HG03064 (cell line): ENCODE results near the gene HBA1.
"Not testable (repeated sequence)": the region's sequence is repeated elsewhere in the genome, so short reads cannot be mapped to it uniquely, and the experiment has no call there.

Source experiments
- ATAC-seq: cut with Tn5 transposase; IDR thresholded peaks from one replicate; pipeline ENCODE4 v1.9.1; 2021; ENCODE audit warnings: low read depth; ENCODE audit not compliant: unreplicated experiment

The HBA1 gene

DNA sequence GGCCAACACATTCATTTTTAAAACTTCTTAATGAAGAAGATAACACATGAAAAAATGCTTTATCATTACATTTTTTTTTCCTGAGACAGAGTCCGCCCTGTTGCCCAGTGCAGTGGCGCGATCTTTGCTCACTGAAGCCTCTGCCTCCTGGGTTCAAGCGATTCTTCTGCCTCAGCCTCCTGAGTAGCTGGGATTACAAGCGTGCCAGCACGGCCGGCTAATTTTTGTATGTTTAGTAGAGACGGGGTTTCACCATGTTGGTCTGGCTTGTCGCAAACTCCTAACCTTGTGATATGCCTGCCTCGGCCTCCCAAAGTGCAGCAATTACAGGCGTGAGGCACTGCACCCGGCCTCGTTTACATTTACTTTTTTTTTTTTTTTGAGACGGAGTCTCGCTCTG, 17.0 kb downstream of the HBA1 start:
- no peak for ATAC-seq

DNA sequence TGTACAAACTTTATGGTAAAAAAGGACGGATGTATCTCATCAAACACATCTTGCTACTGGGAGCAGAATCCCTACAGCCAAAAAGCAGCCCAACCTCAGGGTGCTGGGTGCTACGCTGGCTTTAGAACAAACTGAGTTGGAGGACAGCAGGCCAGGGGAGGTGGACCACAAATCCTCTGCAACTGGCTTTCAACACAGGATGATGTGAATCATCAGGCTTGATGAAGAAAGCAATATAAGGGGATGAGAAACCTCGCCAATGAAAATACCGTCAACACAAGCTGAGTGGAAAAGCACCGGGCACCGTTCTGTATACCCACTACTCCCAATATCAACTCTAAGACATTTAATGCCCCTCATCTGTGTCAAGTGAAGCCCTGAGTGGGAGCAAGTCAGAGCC, 18.0 kb downstream of the HBA1 start:
- no peak for ATAC-seq

DNA sequence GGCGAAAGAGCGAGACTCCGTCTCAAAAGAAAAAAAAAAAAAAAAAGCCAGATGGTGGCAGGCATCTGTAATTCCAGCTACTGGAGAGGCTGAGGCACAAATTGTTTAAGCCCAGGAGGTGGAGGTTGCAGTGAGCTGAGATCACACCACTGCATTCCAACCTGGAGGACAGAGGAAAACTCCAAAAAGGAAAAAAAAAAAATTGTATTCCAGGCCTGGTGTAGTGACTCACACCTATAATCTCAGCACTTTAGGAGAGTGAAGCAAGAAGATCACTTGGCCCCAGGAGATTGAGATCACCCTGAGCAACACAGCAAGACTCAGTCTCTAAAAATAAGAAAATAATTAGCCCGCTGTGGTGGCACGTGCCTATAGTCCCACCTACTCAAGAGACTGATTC, 23.9 kb downstream of the HBA1 start:
- ATAC-seq: no peak

DNA sequence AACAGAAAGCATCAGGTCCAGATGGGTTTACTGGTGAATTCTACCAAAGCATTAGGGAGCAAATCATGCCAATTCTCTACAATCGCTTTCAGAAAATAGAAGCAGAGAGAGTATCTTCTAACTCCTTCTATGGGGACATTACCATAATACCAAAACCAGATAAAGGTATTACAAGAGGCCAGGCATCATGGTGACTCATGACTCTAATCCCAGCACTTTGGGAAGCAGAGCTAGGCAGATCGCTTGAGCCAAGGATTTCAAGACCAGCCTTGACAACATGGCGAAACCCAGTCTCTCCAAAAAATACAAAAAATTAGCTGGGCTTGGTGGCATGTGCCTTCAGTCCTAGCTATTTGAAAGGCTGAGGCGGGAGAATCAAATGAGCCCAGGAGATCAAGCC, 26.8 kb downstream of the HBA1 start:
- ATAC-seq: no peak

DNA sequence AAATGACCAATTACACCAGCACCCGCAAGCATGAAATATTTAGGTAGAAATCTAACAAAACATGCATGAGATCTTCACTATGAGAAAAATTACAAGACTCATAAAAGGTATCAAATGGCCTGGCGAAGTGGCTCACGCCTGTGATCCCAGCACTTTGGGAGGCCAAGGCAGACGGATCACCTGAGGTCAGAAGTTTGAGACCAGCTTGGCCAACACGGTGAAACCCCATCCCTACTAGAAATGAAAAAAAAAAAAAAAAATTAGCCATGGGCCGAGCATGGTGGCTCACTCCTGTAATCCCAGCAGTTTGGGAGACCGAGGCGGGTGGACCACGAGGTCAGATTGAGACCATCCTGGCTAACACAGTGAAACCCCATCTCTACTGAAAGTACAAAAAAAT, 27.6 kb downstream of the HBA1 start:
- not testable (repeated sequence) for ATAC-seq

DNA sequence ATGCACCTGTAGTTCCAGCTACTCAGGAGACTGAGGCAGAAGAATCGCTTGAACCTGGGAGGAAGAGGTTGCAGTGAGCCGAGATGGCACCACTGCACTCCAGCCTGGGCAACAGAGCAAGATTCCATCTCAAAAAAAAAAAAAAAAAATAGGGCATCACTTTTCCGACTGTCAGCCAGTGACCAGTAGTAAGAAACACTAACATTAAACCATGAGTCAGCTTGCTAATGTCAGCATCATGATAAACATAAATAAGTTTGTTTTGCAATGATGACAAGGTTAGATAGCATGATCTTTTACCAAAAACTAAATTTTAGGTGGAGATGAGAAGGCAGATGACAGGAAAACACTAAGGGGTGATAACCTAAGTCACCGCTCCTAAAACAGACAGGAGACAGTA, 32.9 kb downstream of the HBA1 start:
- not testable (repeated sequence) for ATAC-seq

DNA sequence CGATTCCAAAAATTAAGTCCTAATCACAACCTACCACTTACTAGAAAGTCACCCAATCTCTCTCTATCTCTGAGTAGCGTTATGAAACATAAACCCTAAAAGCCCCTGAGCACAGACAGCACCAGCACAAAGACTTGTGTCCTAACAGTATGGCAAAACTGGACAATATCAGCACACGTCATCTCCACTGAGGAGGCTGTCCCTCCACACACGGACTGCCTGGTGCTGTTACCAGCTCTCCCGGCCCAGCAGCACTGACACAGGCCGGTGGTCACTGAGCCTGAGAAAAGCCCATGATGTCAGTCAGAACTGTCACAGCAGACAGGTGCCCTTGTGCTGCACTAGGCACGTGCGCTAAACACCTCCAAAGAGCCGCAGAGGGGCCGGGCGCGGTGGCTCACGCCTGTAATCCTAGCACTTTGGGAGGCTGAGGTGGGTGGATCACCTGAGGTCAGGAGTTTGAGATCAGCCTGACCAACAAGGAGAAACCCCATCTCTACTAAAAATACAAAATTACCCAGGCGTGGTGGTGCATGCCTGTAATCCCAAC, 35.2 kb downstream of the HBA1 start:
- not testable (repeated sequence) for ATAC-seq

DNA sequence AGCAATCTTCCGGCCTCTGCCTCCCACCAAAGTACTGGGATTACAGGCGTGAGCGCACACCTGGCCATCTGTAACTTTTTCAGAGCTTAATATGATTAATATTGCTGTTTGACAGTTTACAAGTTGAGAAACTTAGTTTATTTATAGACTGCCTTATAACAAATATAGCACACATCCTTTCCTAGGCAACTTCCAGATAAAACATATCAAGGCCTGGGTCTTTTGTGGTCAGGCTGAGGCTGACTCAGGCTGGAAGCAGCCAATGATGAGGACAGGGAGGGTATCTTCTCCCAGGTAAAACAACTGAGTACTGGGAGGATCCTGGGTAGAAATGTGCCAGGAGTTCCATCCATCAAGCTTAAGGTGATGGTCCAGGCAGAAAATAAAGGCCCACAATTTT, 36.5 kb downstream of the HBA1 start:
- no peak for ATAC-seq

DNA sequence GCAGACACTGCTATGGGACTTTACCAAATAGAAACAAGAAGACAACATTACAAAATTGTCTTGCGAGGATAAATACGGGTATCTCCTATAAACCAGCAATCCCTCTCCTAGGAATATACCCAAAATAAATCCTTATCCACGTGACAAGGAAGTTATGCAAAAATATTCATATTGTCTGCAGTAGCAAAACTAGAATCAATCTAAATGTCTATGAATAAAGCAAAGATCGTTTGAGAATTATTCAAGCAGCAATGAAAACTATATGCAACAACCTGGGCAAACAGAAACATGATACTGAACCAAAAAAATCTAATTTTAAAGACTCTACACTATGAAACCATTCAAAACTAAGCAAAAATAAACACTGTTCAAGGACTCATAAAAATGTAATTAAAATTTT, 43.5 kb downstream of the HBA1 start:
- no peak for ATAC-seq
